MM.1S (cell line): ENCODE measurements around the gene OR51V1.

Experiments
- DNase-seq: peaks from one replicate; pipeline ENCODE4 v3.0.0-alpha.2; 2015
- H2AFZ ChIP-seq: fragments of 300-600 bp; sonication (generic); 2 replicates; pipeline ENCODE4 v1.6.0; 2016; ENCODE audit warnings: antibody characterized with exemption, low read length
- H3F3A ChIP-seq: fragments of 300-600 bp; sonication (generic); 2 replicates; pipeline ENCODE4 v1.6.1; 2016; ENCODE audit warnings: mild to moderate bottlenecking, antibody characterized with exemption, low read length, moderate library complexity, mixed read lengths; ENCODE audit not compliant: insufficient read depth
- H3K27ac ChIP-seq: fragments of 300-600 bp; sonication (generic); 2 replicates; pipeline ENCODE4 v1.5.1; 2016; ENCODE audit warnings: mild to moderate bottlenecking, low read length
- H3K27me3 ChIP-seq: fragments of 300-600 bp; sonication (generic); replicated peaks from 2 replicates; pipeline ENCODE4 v1.6.0; 2016; ENCODE audit warnings: low read length; ENCODE audit not compliant: insufficient read depth
- H3K36me3 ChIP-seq: fragments of 300-600 bp; sonication (generic); replicated peaks from 2 replicates; pipeline ENCODE4 v1.6.1; 2016; ENCODE audit warnings: mild to moderate bottlenecking, low read length, mixed read lengths; ENCODE audit not compliant: insufficient read depth
- H3K4me1 ChIP-seq: fragments of 300-600 bp; sonication (generic); 2 replicates; pipeline ENCODE4 v1.6.1; 2016; ENCODE audit warnings: low read length, mixed read lengths
- H3K4me2 ChIP-seq: fragments of 300-600 bp; sonication (generic); 2 replicates; pipeline ENCODE4 v1.6.0; 2016; ENCODE audit warnings: low read depth, low read length
- H3K4me3 ChIP-seq: fragments of 300-600 bp; sonication (generic); 2 replicates; pipeline ENCODE4 v1.5.1; 2016; ENCODE audit warnings: low read length, mixed read lengths
- H3K79me2 ChIP-seq: fragments of 300-600 bp; sonication (generic); 2 replicates; pipeline ENCODE4 v1.6.1; 2016; ENCODE audit warnings: mixed run types, low read length, mixed read lengths
- H3K9ac ChIP-seq: fragments of 300-600 bp; sonication (generic); 2 replicates; pipeline ENCODE4 v1.6.1; 2016; ENCODE audit warnings: low read length, mixed read lengths
- H3K9me2 ChIP-seq: fragments of 300-600 bp; sonication (generic); replicated peaks from 2 replicates; pipeline ENCODE4 v1.6.1; 2016; ENCODE audit warnings: mild to moderate bottlenecking, low read length, mixed read lengths; ENCODE audit not compliant: insufficient read depth
- H3K9me3 ChIP-seq: fragments of 300-600 bp; sonication (generic); replicated peaks from 2 replicates; pipeline ENCODE4 v1.6.1; 2016; ENCODE audit warnings: mild to moderate bottlenecking, low read length, mixed read lengths; ENCODE audit not compliant: insufficient read depth
- H4K20me1 ChIP-seq: fragments of 300-600 bp; sonication (generic); 2 replicates; pipeline ENCODE4 v1.6.1; 2016; ENCODE audit warnings: mild to moderate bottlenecking, low read length, moderate library complexity, mixed read lengths; ENCODE audit not compliant: insufficient read depth
- EZH2 ChIP-seq: fragments of 300-600 bp; sonication (generic); optimal IDR thresholded peaks from 2 replicates; pipeline ENCODE3; 2017; ENCODE audit warnings: low read depth, mild to moderate bottlenecking, antibody characterized with exemption, low read length, mixed read lengths
- EZH2phosphoT487 ChIP-seq: fragments of 300-600 bp; sonication (generic); IDR thresholded peaks from 2 replicates; pipeline ENCODE4 v1.6.1; 2018; ENCODE audit warnings: antibody characterized with exemption, low read length
- TF ChIP-seq, protein P1 (sequence below): fragments of 300-600 bp; sonication (generic); IDR thresholded peaks from 2 replicates; pipeline ENCODE4 v1.5.1; 2016; ENCODE audit warnings: antibody characterized with exemption, low read length, mixed read lengths

Gene OR51V1

GRCh38 chr11:5238486-5238885, 38.0 kb upstream of the OR51V1 start:
- no peaks in the 10 kb centered on the region for H3K9me3 ChIP-seq
- H3K9me2 ChIP-seq = no peaks in the 10 kb centered on the region
- H3K9ac ChIP-seq = no peak overlapping the region
- no peaks in the 10 kb centered on the region for H4K20me1 ChIP-seq
- peaks cover 1% of the 10 kb centered on the region for H3K79me2 ChIP-seq
- no peak overlapping the region for H3K4me3 ChIP-seq
- H3K27ac ChIP-seq = no peak overlapping the region
- no peak for TF ChIP-seq EZH2phosphoT487
- TF ChIP-seq, protein P1, sequence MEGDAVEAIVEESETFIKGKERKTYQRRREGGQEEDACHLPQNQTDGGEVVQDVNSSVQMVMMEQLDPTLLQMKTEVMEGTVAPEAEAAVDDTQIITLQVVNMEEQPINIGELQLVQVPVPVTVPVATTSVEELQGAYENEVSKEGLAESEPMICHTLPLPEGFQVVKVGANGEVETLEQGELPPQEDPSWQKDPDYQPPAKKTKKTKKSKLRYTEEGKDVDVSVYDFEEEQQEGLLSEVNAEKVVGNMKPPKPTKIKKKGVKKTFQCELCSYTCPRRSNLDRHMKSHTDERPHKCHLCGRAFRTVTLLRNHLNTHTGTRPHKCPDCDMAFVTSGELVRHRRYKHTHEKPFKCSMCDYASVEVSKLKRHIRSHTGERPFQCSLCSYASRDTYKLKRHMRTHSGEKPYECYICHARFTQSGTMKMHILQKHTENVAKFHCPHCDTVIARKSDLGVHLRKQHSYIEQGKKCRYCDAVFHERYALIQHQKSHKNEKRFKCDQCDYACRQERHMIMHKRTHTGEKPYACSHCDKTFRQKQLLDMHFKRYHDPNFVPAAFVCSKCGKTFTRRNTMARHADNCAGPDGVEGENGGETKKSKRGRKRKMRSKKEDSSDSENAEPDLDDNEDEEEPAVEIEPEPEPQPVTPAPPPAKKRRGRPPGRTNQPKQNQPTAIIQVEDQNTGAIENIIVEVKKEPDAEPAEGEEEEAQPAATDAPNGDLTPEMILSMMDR = no peak
- TF ChIP-seq EZH2 = no peak
- no peak overlapping the region for H2AFZ ChIP-seq
- H3F3A ChIP-seq = peaks cover 12% of the 10 kb centered on the region
- peaks cover 38% of the 10 kb centered on the region for H3K4me1 ChIP-seq
- H3K4me2 ChIP-seq = no peak overlapping the region
- no peaks in the 10 kb centered on the region for H3K27me3 ChIP-seq
- no peak for DNase-seq
- no peaks in the 10 kb centered on the region for H3K36me3 ChIP-seq

- no peak for DNase-seq
- peaks cover 14% of the 10 kb centered on the region for H3F3A ChIP-seq
Measured at GRCh38 chr11:5237420-5237819, 36.9 kb upstream of the OR51V1 start.

GRCh38 chr11:5235364-5236095, 35.0 kb upstream of the OR51V1 start:
- no peak for DNase-seq
- Histone ChIP-seq H3K27ac (no peak overlapping the region), H2AFZ (no peak overlapping the region), H3K4me3 (no peak overlapping the region), H3F3A (peaks cover 25% of the 10 kb centered on the region), H3K27me3 (no peaks in the 10 kb centered on the region), H3K79me2 (peaks cover 7% of the 10 kb centered on the region), H3K36me3 (no peaks in the 10 kb centered on the region), H3K4me1 (peaks cover 43% of the 10 kb centered on the region), H3K4me2 (no peak overlapping the region), H3K9me3 (no peaks in the 10 kb centered on the region), H3K9me2 (no peaks in the 10 kb centered on the region), H4K20me1 (no peaks in the 10 kb centered on the region), H3K9ac (no peak overlapping the region)
- TF ChIP-seq, protein P1 = no peak
- TF ChIP-seq EZH2 (no peak), EZH2phosphoT487 (no peak)

More at GRCh38 chr11:5237420-5237819, 36.9 kb upstream of the OR51V1 start:
- no peak overlapping the region for H3K4me3 ChIP-seq
- peaks cover 39% of the 10 kb centered on the region for H3K4me1 ChIP-seq
- H3K4me2 ChIP-seq = no peak overlapping the region
- H3K9ac ChIP-seq = no peak overlapping the region
- no peaks in the 10 kb centered on the region for H3K36me3 ChIP-seq
- no peak overlapping the region for H2AFZ ChIP-seq
- H4K20me1 ChIP-seq = no peaks in the 10 kb centered on the region
- H3K79me2 ChIP-seq = peaks cover 7% of the 10 kb centered on the region
- H3K9me3 ChIP-seq = no peaks in the 10 kb centered on the region
- no peaks in the 10 kb centered on the region for H3K9me2 ChIP-seq
- H3K27ac ChIP-seq = no peak overlapping the region
- no peaks in the 10 kb centered on the region for H3K27me3 ChIP-seq
- TF ChIP-seq, protein P1 = no peak
- TF ChIP-seq EZH2 = no peak
- no peak for TF ChIP-seq EZH2phosphoT487
